ENCODE data around the gene DUSP2.

GRCh38 chr2:96109361-96109680 is 35.9 kb downstream of the DUSP2 start:
- TF ChIP-seq MAX (IDR thresholded peaks at IDR 0.05) = no peak
- TF ChIP-seq, protein P1, sequence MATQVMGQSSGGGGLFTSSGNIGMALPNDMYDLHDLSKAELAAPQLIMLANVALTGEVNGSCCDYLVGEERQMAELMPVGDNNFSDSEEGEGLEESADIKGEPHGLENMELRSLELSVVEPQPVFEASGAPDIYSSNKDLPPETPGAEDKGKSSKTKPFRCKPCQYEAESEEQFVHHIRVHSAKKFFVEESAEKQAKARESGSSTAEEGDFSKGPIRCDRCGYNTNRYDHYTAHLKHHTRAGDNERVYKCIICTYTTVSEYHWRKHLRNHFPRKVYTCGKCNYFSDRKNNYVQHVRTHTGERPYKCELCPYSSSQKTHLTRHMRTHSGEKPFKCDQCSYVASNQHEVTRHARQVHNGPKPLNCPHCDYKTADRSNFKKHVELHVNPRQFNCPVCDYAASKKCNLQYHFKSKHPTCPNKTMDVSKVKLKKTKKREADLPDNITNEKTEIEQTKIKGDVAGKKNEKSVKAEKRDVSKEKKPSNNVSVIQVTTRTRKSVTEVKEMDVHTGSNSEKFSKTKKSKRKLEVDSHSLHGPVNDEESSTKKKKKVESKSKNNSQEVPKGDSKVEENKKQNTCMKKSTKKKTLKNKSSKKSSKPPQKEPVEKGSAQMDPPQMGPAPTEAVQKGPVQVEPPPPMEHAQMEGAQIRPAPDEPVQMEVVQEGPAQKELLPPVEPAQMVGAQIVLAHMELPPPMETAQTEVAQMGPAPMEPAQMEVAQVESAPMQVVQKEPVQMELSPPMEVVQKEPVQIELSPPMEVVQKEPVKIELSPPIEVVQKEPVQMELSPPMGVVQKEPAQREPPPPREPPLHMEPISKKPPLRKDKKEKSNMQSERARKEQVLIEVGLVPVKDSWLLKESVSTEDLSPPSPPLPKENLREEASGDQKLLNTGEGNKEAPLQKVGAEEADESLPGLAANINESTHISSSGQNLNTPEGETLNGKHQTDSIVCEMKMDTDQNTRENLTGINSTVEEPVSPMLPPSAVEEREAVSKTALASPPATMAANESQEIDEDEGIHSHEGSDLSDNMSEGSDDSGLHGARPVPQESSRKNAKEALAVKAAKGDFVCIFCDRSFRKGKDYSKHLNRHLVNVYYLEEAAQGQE (IDR thresholded peaks at IDR 0.05; ENCODE audit: low read depth) = no peak
- TF ChIP-seq EP300 (IDR thresholded peaks at IDR 0.05; ENCODE audit: borderline replicate concordance) = no peak
- no peak for TF ChIP-seq CEBPB (IDR thresholded peaks at IDR 0.05)
- no peak for TF ChIP-seq YY1 (IDR thresholded peaks at IDR 0.05; ENCODE audit: low read depth)
- TF ChIP-seq CREB1 (IDR thresholded peaks at IDR 0.05; ENCODE audit: low read depth) = no peak
- TF ChIP-seq, protein P2, sequence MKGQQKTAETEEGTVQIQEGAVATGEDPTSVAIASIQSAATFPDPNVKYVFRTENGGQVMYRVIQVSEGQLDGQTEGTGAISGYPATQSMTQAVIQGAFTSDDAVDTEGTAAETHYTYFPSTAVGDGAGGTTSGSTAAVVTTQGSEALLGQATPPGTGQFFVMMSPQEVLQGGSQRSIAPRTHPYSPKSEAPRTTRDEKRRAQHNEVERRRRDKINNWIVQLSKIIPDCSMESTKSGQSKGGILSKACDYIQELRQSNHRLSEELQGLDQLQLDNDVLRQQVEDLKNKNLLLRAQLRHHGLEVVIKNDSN (IDR thresholded peaks at IDR 0.05) = no peak
- no peak for TF ChIP-seq ZBTB7A (IDR thresholded peaks at IDR 0.05; ENCODE audit: low read depth)
